Measurements from ENCODE around the gene NCOA3.

- TF ChIP-seq, protein P1, sequence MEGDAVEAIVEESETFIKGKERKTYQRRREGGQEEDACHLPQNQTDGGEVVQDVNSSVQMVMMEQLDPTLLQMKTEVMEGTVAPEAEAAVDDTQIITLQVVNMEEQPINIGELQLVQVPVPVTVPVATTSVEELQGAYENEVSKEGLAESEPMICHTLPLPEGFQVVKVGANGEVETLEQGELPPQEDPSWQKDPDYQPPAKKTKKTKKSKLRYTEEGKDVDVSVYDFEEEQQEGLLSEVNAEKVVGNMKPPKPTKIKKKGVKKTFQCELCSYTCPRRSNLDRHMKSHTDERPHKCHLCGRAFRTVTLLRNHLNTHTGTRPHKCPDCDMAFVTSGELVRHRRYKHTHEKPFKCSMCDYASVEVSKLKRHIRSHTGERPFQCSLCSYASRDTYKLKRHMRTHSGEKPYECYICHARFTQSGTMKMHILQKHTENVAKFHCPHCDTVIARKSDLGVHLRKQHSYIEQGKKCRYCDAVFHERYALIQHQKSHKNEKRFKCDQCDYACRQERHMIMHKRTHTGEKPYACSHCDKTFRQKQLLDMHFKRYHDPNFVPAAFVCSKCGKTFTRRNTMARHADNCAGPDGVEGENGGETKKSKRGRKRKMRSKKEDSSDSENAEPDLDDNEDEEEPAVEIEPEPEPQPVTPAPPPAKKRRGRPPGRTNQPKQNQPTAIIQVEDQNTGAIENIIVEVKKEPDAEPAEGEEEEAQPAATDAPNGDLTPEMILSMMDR (conservative IDR thresholded peaks at IDR 0.05; ENCODE audit: low read length) = no peak
- TF ChIP-seq EZH2phosphoT487 (IDR thresholded peaks at IDR 0.05; ENCODE audit: borderline replicate concordance) = no peak
These were observed 67.2 kb downstream of the NCOA3 start for GRCh38 chr20:47568837-47569410.
